ENCODE results near the gene ZSCAN21. TPM values are rescaled to one million over a fixed set of nuclear protein-coding genes. Genes with fewer than 3 reads are reported as not detected.

The ZSCAN21 gene
- total RNA-seq, 2 donors from 2014 or later, result 14.5 to 20.2 TPM

DNA sequence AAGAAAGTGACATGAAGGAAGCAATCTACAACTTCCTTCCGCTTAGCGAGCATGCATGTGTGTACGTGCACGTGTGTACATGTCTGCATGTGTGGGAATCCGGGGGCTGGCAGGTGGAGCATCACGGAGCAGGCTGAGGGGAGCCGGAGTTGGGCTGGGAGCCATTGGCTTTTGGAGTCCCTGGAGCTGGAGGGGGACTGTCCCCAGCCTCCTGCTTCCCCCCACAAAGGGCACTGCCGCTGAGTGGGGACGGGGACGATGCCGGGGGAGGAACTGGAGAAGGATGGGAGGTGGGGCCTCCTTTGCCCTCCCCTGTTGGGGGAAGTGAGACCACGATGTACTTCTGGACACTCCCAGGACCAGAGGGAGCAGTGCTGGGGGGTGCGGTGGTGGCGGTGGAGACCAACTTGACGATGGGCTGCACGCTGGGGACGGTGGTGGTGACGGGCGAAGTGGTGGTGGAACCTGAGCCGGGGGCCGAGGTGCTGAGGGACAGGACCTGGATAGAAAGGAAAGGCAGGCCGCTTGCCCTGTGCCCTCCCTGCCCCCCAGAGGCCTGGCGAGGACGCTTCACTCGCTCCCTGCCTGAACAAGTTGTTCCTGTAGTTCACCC is 57.7 kb downstream of the ZSCAN21 start:
- 85 to 89% methylated on average over 20 to 23 of the region's 25 CpGs for WGBS, 2 donors
- DNase-seq (no peak), ATAC-seq (no peak)
- peaks cover 6% of the 10 kb centered on the region for H3K4me1 ChIP-seq
- TF ChIP-seq POLR2A (IDR thresholded peaks at IDR 0.05), result no peak
- no peak for TF ChIP-seq CTCF (IDR thresholded peaks at IDR 0.05)
- H3K9me3 ChIP-seq, result no peaks in the 10 kb centered on the region
- no peak overlapping the region for H3K4me3 ChIP-seq
- no peaks in the 10 kb centered on the region for H3K27me3 ChIP-seq
- intact Hi-C loops (cut with DNase I), result no loop called here
- H3K27ac ChIP-seq, result no peak overlapping the region
- H3K36me3 ChIP-seq (replicated peaks in 1 of 2; ENCODE audit: insufficient read depth in 1 of 2, low read depth in 2 of 2), result peaks cover 3 to 14% of the 10 kb centered on the region in 2 donors

DNA sequence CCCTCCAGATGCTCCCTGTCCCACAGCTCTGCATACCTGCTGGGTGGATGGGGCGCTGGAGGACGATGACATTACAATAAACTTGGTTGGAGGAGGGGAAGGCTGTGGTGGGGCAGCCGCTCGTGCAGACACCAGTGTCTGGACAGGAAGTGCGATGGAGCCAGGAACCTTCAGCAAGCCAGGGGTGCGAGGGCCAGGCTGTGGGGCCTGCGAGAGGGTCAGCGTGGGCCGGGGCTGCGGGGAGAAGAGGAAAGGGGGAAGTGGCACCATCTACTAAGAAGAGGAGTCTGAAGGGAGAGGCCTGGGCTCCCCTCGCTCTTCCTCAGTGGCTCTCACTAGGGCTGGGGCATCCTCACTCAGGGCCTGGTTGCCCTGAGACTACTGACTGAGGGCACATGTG is 58.3 kb downstream of the ZSCAN21 start:
- Histone ChIP-seq H3K27me3 (no peaks in the 10 kb centered on the region), H3K4me1 (no peaks in the 10 kb centered on the region), H3K27ac (no peak overlapping the region), H3K36me3 (replicated peaks in 1 of 2; ENCODE audit: insufficient read depth in 1 of 2, low read depth in 2 of 2) (peaks cover 3 to 16% of the 10 kb centered on the region in 2 donors), H3K9me3 (no peaks in the 10 kb centered on the region), H3K4me3 (no peak overlapping the region)
- intact Hi-C loops (cut with DNase I), result no loop called here
- no peak for DNase-seq
- ATAC-seq, result no peak
- no peak for TF ChIP-seq POLR2A (IDR thresholded peaks at IDR 0.05)
- TF ChIP-seq CTCF (IDR thresholded peaks at IDR 0.05), result no peak
- 78 to 81% methylated on average over 10 to 11 of the region's 11 CpGs for WGBS, 2 donors

GRCh38 chr7:100109521-100110163 is 60.1 kb downstream of the ZSCAN21 start:
- Histone ChIP-seq H3K9me3 (no peaks in the 10 kb centered on the region), H3K36me3 (replicated peaks in 1 of 2; ENCODE audit: insufficient read depth in 1 of 2, low read depth in 2 of 2) (peaks cover 3 to 12% of the 10 kb centered on the region in 2 donors), H3K4me1 (no peaks in the 10 kb centered on the region), H3K27me3 (no peaks in the 10 kb centered on the region), H3K27ac (no peak overlapping the region), H3K4me3 (no peak overlapping the region)
- 78 to 88% methylated on average over 12 of the region's 12 CpGs for WGBS, 2 donors
- TF ChIP-seq POLR2A (IDR thresholded peaks at IDR 0.05), result no peak
- TF ChIP-seq CTCF (IDR thresholded peaks at IDR 0.05), result no peak
- intact Hi-C loops (cut with DNase I), result no loop called here
- DNase-seq (no peak), ATAC-seq (no peak)

DNA sequence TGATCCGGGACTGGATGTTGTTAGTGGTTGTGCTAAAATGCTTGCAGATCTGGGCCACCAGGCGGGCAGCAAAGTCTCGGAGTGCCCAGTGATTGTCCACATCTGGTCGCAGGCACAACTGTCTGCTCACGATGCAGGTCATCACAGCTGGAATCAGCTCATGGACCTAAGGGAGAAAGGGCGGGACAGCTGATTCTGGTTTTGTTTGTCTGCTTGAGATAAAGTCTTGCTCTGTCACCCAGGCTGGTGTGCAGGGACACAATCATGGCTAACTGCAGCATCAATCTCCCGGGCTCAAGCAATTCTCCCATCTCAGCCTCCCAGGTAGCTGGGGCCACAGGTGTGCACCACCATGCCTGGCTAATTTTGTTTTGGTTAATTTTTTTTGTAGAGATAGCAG is 61.6 kb downstream of the ZSCAN21 start:
- TF ChIP-seq POLR2A (IDR thresholded peaks at IDR 0.05), result no peak
- no peak for TF ChIP-seq CTCF (IDR thresholded peaks at IDR 0.05)
- peaks cover 3 to 10% of the 10 kb centered on the region in 2 donors for H3K36me3 ChIP-seq (replicated peaks in 1 of 2; ENCODE audit: insufficient read depth in 1 of 2, low read depth in 2 of 2)
- H3K9me3 ChIP-seq, result no peaks in the 10 kb centered on the region
- no peak for ATAC-seq
- H3K27me3 ChIP-seq, result no peaks in the 10 kb centered on the region
- no peak overlapping the region for H3K27ac ChIP-seq
- DNase-seq, result no peak
- intact Hi-C loops (cut with DNase I), result no loop called here
- 92 to 96% methylated on average over 7 of the region's 7 CpGs for WGBS, 2 donors
- H3K4me1 ChIP-seq, result no peaks in the 10 kb centered on the region
- no peak overlapping the region for H3K4me3 ChIP-seq

DNA sequence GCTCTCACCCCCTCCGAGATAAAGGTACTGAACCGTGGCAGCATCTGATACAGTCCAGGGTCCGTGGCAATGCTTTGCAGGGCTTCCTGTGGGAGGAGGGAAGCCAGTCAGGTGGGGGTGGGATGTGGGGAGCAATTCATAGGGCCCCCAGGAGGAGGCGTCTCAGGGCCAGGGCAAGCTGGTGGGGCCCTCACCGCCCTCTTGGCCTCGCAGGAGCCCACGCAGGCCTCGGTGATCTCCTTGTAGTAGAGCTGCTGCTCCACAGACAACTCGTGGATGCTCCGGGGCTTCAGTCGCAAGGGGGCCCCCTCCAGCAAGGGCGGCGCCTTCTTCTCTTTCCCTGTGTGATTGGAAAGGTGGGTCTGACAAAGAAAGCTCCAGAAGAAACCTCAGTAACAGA is 62.3 kb downstream of the ZSCAN21 start:
- intact Hi-C loops (cut with DNase I), result no loop called here
- ATAC-seq, result no peak
- no peak for DNase-seq
- no peak overlapping the region for H3K4me3 ChIP-seq
- H3K9me3 ChIP-seq, result no peaks in the 10 kb centered on the region
- H3K27ac ChIP-seq, result no peak overlapping the region
- WGBS, 2 donors, result 80 to 90% methylated on average over 10 of the region's 13 CpGs
- no peaks in the 10 kb centered on the region for H3K4me1 ChIP-seq
- TF ChIP-seq POLR2A (IDR thresholded peaks at IDR 0.05) (no peak), CTCF (IDR thresholded peaks at IDR 0.05) (no peak)
- H3K36me3 ChIP-seq (replicated peaks in 1 of 2; ENCODE audit: insufficient read depth in 1 of 2, low read depth in 2 of 2), result peaks cover 3 to 9% of the 10 kb centered on the region in 2 donors
- H3K27me3 ChIP-seq, result no peaks in the 10 kb centered on the region

All from body of pancreas (tissue), 4 donors.